Activated T-helper 1 cell treated with anti-CD3 and anti-CD28 coated beads, Interleukin-2, amount 50 U/mL, for 16 hours (primary cell): Measurements from ENCODE around the gene ECPAS.
"Not testable (repeated sequence)": the region's sequence is repeated elsewhere in the genome, so short reads cannot be mapped to it uniquely, and the experiment has no call there.

Experiments used
- DNase-seq, 2 donors: peaks; one replicate each; pipeline ENCODE4 v3.0.0-alpha.2; 2020; ENCODE audit warnings: low read depth in 1 of 2, low spot score in 1 of 2

The ECPAS gene

DNA sequence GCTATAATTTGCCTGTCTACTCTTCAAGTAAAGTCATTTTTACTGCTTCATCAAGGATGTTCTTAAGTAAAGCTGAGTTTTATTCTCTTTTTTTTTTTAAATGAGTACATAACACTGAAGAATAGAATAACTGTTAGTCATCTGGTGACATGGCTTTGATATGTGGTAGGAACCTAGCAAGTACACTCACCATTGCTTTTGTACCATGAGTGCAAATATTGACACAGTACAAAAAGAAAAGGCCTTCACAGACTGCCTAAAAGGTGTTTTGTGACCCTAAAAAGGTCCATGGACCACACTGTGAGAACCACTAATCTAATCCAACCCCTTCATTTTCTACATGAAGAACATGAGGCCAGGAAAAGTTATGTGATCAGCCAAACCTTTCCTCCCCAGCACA lies 55.0 kb downstream of the ECPAS start:
- no peak for DNase-seq

DNA sequence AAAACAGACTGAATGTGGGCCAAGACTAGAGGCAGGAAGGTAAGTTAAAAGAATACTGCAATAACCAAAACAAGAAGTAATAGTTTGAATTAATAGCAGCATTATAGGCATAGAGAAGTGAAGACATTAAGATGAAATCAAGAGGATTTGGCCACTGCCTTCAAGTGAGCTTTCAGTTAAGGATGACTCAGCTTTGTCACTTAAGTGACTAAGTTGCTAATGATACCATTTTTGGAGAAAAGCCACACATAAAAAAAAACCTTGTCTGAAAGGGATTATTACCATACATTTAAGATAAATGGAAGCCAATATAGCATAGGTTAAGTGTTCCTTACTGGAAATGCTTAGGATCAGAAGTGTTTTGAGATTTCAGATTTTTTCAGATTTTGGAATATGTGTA lies 57.0 kb downstream of the ECPAS start:
- no peak for DNase-seq

DNA sequence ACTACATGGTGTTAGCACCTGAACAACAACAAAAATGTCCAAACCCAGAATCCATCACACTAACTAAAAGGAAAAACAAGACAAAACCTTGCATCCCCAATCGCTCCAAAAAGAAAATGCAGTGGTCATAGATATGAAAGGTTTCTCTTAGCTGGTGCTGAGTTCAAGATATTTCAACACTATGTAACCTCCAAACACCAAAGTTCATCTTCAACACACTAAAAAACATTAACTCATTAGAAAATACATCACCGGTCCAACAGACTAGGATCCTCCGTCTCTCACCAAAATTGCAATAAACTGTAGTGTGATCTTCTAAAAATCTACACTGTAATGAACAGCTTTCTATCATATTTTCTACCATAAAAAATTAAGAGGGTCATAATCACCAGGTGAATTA lies 60.8 kb downstream of the ECPAS start:
- no peak for DNase-seq

- DNase-seq: no peak
These were observed 69.8 kb downstream of the ECPAS start for GRCh38 chr9:111414406-111414805.

- no peak for DNase-seq
These were observed 70.2 kb downstream of the ECPAS start for GRCh38 chr9:111413996-111414395.

- no peak for DNase-seq
These were observed 71.9 kb downstream of the ECPAS start for GRCh38 chr9:111412280-111412679.

DNA sequence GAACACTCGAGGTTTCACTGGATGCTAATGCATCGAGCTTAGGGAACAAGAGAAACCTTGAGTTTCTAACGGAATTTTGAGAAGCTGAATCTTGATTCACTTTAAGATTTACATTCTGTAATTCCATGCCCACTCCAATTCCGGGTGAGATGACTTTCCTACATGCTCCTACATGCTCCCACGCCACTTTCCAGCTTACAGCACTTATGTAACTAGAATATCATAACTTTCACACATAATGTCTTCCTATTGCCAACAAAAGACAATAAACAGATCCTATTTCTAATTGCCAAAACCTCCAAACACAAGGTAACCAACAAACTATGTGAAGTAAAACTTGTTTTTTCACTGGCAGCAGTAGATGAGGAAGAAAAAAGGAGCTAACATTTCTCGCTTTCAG lies 72.9 kb downstream of the ECPAS start:
- DNase-seq: no peak

DNA sequence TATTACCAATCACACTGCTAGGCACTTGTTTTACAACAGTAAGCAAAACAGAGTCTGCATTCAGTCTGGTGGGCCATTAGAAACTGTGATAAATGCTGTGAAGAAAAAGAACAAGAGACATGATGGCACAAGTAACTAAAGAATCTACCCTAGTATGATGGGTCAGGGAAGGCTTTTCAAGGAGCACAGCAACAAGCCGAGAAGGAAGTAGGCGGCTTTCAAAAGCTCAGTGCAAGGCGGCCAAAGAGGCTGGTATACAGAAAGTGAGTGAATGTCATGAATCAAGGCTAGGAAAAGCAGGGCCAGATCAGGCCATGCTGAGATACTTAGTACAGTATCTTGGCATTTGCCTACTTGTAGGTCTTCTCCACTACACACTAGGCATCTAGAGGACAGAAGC lies 76.4 kb downstream of the ECPAS start:
- DNase-seq: no peak

GRCh38 chr9:111405701-111406100 lies 78.5 kb downstream of the ECPAS start:
- no peak for DNase-seq

- DNase-seq: not testable (repeated sequence)
These were observed 82.7 kb downstream of the ECPAS start for GRCh38 chr9:111401486-111401885.

- no peak for DNase-seq
These were observed 83.7 kb downstream of the ECPAS start for GRCh38 chr9:111400564-111400898.

GRCh38 chr9:111399772-111400563 lies 84.2 kb downstream of the ECPAS start:
- no peak for DNase-seq

GRCh38 chr9:111399211-111399739 lies 84.9 kb downstream of the ECPAS start:
- DNase-seq: no peak

DNA sequence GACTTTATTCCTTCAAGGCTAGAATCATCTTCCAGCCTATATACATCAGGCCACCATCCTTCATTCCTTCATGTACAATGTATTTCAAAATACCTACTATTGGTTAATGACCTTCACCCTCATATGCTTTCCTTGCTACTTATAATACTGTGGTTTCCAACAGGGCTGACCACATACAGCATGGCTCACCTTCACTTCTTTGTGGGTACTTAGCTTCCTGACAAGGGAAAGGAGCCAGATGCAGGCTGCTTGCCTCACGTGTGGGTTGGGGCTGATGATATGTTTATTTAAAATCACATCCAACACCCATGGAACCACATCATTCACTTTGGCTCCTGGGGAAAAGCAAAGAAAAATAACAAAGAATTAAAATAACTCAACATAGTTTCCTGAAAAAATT lies 90.2 kb downstream of the ECPAS start:
- no peak for DNase-seq

- no peak for DNase-seq
These were observed 94.8 kb downstream of the ECPAS start for GRCh38 chr9:111389406-111389805.

DNA sequence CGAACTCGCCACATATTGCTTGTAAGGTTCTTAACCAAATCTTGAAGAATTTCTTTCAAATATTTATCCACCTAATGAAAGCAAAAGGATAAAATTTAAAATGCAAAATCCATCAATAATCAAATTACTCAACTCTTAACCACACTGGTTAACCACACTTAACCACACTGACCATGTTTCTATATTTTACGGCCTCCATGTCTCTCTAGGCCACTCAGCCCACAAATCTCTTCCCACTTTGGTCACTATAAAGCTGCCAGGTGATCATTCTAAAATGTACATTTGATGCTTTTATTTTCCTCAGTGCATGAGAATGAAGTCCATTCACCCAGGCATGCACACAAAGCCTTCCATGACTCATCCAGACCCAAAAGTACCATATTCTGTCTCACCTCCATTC lies 97.8 kb downstream of the ECPAS start:
- DNase-seq: no peak

DNA sequence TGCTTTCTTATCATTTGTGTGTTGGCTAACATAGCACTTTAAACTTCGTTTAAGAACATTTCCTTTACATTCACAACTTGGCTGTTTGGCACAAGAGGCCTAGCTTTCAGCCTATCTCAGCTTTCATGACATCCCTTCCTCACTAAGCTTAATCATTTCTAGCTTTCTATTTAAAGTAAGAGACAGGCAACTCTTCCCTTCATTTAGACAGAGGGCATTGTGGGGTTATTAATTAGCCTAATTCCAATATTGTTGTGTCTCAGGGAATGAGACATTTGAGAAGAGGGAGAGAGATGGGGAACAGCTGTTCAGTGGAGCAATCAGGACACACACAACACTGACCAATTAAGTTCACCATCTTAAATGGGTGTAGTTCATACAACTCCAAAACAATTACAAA lies 103.2 kb downstream of the ECPAS start:
- no peak for DNase-seq

GRCh38 chr9:111375817-111376564 lies 108.2 kb downstream of the ECPAS start:
- DNase-seq: no peak

DNA sequence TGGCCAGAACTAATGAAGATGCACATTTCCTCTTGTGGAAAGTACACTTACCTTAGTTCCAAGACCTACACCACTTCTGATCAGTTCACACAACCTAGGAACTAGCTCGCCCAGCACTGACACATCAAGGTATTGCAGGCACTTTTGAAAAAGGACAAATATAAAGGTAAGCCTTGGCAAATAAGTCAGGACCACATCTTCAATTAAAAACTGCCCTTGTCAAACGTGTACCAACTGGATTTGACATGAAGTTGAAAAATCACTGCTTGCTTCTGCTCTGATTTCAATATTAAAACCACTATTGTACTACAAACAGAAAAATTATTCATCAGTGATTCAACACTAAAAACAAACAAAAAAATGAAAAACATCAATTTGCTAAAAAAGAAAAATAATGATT lies 109.1 kb downstream of the ECPAS start:
- no peak for DNase-seq

GRCh38 chr9:111372297-111372696 lies 111.9 kb downstream of the ECPAS start:
- DNase-seq: no peak

- DNase-seq: no peak
These were observed 117.2 kb downstream of the ECPAS start for GRCh38 chr9:111366978-111367377.

DNA sequence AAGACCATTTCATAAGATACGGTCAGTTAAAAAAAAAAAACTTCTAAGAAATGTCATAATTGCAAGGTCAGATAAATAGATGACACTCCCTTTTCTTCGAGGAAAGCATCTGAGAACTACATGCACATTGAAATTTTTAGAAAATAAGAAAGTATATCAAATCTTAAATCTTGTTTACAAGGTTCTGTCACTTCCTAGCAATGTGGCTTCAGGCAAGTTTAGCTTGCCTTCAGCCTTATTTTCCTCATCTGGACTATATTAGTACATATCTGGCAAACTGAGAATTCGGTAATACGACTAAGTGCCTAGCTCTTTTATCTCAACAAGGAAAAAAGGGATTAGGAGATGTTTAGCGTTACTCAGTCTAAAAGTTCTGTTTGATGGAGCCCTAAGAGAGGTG lies 121.7 kb downstream of the ECPAS start:
- no peak for DNase-seq

- no peak for DNase-seq
These were observed 123.3 kb downstream of the ECPAS start for GRCh38 chr9:111360881-111361280.
